Liver (tissue), 3 donors: ENCODE measurements around the gene RAD51B.

Experiments
- CTCF ChIP-seq: fragments of 150-350 bp; IDR thresholded peaks from 2 replicates; pipeline ENCODE4 v1.5.1; 2017; ENCODE audit warnings: improper control_type of control experiment, low read depth, low read length; ENCODE audit not compliant: missing input control
- EGR1 ChIP-seq, 2 donors: IDR thresholded peaks; 2 replicates each; pipeline ENCODE4 v1.6.1; 2016 to 2018; ENCODE audit warnings: antibody characterized with exemption in 2 of 2, low read depth in 2 of 2
- JUND ChIP-seq, 2 donors: IDR thresholded peaks; 2 replicates each; pipeline ENCODE4 v1.6.1; 2016; ENCODE audit warnings: antibody characterized with exemption in 2 of 2
- MAX ChIP-seq: IDR thresholded peaks from 2 replicates; pipeline ENCODE4 v1.6.1; 2016; ENCODE audit warnings: antibody characterized with exemption
- ZBTB33 ChIP-seq: IDR thresholded peaks from 2 replicates; pipeline ENCODE4 v1.6.1; 2016; ENCODE audit warnings: antibody characterized with exemption
- TF ChIP-seq, protein P1 (sequence below): IDR thresholded peaks from 2 replicates; pipeline ENCODE4 v1.6.1; 2016; ENCODE audit warnings: antibody characterized with exemption, mild to moderate bottlenecking
- TF ChIP-seq, protein P2 (sequence below): IDR thresholded peaks from 2 replicates; pipeline ENCODE4 v1.6.1; 2016; ENCODE audit warnings: antibody characterized with exemption
- donor health status: healthy.
- donor health status: healthy.

- TF ChIP-seq, protein P1, sequence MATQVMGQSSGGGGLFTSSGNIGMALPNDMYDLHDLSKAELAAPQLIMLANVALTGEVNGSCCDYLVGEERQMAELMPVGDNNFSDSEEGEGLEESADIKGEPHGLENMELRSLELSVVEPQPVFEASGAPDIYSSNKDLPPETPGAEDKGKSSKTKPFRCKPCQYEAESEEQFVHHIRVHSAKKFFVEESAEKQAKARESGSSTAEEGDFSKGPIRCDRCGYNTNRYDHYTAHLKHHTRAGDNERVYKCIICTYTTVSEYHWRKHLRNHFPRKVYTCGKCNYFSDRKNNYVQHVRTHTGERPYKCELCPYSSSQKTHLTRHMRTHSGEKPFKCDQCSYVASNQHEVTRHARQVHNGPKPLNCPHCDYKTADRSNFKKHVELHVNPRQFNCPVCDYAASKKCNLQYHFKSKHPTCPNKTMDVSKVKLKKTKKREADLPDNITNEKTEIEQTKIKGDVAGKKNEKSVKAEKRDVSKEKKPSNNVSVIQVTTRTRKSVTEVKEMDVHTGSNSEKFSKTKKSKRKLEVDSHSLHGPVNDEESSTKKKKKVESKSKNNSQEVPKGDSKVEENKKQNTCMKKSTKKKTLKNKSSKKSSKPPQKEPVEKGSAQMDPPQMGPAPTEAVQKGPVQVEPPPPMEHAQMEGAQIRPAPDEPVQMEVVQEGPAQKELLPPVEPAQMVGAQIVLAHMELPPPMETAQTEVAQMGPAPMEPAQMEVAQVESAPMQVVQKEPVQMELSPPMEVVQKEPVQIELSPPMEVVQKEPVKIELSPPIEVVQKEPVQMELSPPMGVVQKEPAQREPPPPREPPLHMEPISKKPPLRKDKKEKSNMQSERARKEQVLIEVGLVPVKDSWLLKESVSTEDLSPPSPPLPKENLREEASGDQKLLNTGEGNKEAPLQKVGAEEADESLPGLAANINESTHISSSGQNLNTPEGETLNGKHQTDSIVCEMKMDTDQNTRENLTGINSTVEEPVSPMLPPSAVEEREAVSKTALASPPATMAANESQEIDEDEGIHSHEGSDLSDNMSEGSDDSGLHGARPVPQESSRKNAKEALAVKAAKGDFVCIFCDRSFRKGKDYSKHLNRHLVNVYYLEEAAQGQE = no peak
- no peak for TF ChIP-seq JUND (IDR thresholded peaks at IDR 0.05)
- no peak for TF ChIP-seq EGR1 (IDR thresholded peaks at IDR 0.05; ENCODE audit: low read depth in 2 of 2)
- no peak for TF ChIP-seq CTCF
- no peak for TF ChIP-seq ZBTB33
- TF ChIP-seq, protein P2, sequence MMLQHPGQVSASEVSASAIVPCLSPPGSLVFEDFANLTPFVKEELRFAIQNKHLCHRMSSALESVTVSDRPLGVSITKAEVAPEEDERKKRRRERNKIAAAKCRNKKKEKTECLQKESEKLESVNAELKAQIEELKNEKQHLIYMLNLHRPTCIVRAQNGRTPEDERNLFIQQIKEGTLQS = no peak
- TF ChIP-seq MAX = no peak
These were observed 99.3 kb downstream of the RAD51B start for GRCh38 chr14:67918838-67919237.
